GM12873 (cell line): ENCODE measurements around the gene SLAIN1.

Experiments
- TF ChIP-seq, protein P1 (sequence below): IDR thresholded peaks from 2 replicates; pipeline ENCODE4 v1.5.1; 2012; ENCODE audit warnings: low read depth, mild to moderate bottlenecking, moderate library complexity, low read length, control low read depth; ENCODE audit not compliant: insufficient read depth; ENCODE audit errors: missing control alignments

SLAIN1 gene

DNA sequence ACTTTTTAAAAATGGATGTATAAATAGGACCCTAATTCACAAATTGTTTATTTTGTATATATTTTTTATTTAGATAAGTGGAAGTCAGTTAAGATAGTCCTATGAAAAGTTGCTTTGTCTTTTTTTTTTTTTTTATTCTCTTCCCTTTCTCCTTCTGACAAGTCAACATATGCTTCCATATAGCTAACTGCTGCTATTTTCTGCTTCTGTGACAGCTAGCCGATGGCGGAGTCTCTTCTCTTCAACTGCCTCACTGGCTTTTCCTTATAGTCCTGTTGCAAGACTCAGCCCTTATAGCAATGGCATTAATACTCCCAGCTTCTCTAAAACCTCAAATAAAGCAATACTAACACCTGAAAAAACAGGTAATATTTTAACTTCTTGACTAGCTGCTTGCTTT, 45.3 kb downstream of the SLAIN1 start:
- TF ChIP-seq, protein P1, sequence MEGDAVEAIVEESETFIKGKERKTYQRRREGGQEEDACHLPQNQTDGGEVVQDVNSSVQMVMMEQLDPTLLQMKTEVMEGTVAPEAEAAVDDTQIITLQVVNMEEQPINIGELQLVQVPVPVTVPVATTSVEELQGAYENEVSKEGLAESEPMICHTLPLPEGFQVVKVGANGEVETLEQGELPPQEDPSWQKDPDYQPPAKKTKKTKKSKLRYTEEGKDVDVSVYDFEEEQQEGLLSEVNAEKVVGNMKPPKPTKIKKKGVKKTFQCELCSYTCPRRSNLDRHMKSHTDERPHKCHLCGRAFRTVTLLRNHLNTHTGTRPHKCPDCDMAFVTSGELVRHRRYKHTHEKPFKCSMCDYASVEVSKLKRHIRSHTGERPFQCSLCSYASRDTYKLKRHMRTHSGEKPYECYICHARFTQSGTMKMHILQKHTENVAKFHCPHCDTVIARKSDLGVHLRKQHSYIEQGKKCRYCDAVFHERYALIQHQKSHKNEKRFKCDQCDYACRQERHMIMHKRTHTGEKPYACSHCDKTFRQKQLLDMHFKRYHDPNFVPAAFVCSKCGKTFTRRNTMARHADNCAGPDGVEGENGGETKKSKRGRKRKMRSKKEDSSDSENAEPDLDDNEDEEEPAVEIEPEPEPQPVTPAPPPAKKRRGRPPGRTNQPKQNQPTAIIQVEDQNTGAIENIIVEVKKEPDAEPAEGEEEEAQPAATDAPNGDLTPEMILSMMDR = no peak

DNA sequence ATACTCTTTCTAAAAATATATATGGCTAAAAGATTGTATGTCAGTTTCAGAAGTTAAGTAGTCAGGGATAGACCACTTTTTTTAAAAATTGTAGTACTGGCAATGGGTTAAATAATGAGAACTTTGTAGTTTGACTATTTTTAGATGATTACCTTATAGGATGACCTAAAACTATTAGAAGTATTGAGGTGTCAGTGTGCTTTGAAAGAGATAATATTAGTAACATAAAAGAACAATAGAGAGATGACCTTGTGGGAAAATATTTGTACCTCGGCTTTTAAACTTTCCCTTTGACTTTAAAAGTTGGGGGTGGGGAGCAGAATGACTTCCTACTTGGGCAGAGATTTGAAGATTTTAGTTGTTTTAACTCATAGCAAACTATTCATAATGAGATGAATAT, 48.3 kb downstream of the SLAIN1 start:
- TF ChIP-seq, protein P1 = no peak

DNA sequence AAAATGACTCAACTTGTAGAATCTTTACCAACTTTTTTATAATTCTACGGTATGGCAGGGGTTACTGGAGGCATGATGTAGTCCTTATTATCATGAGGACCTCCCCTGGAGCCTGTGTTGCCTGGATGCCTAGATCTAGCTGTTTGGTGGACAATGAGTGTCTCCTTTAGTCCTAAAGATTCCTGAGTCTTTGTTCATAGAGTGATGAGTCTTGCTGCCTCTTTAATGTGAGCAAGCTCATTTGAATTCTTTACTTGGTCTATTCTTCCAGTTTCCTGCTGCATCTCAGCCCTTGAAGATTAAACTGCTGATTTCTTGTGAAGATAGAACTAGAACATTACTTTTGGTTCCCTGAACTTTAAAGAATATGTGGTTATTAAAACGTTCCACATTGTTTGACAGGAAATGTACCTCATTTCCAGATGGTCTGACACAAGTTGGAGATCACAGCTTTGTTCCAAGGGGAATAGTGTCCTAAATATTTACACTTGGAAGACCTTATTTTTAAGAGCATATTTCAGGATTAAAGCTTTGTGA, 51.9 kb downstream of the SLAIN1 start:
- TF ChIP-seq, protein P1 = no peak

DNA sequence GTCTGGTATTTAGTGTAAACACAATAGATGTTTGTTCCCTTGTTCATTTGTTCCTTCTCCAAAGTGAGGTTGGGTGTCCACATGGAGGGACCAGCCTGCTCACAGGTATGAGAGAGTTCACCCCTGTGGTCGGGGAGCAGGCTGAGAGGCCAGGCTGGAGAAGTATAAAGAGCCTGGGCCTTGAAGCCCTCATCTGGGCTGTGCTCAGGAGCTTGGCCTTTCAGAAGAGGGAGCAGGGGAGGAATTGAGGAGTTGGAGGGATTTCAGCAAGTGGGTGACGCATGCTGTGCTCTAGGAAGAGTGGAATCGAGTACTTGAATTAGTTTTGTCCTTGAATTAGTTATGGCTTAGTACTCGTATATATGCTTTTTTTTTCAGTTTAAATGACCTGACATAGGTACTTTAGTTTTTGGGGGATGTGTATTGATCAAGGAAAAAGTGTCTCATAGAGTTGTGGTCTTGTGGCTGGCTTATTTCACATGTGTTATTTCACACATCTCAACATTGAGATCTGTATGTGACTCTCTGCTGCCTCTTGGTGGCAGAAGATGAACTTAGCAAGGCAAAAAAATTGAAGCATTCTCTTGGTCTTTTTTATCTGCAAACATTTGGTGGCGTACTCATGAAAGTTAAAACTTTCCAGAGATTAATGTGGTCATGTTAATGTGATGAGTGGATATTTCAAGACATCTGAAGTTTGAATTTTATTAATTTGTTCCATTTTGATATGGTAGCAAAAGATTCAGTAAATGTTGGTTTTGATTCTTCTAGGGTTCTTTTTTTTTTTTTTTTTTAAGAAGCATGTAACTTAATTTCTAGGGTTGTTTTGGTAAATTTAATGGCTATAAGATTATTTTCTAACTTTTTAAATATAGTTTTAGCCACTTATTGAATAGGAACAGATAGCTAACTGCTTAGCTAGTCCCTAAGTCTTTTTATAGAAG, 54.3 kb downstream of the SLAIN1 start:
- TF ChIP-seq, protein P1 = peak; percentile 83

DNA sequence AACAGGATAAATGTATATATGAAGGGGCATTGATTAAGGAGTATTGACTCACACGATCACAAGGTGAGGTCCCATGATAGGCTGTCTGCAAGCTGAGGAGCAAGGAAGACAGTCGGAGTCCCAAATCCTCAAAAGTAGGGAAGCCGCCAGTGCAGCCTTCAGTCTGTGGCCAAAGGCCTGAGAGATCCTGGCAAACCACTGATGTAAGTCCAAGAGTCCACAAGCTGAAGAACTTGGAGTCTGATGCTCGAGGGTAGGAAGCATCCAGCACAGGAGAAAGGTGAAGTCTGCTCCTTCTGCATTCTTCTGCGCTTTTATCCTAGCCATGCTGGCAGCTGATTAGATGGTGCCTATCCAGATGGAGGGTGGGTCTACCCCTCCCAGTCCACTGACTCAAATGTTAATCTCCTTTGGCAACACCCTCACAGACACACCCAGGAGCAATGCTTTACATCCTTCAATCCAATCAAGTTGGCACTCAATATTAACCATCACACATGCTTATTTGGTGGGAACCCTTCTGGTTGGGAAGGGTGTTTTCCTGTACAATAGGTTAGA, 55.1 kb downstream of the SLAIN1 start:
- TF ChIP-seq, protein P1 = no peak

DNA sequence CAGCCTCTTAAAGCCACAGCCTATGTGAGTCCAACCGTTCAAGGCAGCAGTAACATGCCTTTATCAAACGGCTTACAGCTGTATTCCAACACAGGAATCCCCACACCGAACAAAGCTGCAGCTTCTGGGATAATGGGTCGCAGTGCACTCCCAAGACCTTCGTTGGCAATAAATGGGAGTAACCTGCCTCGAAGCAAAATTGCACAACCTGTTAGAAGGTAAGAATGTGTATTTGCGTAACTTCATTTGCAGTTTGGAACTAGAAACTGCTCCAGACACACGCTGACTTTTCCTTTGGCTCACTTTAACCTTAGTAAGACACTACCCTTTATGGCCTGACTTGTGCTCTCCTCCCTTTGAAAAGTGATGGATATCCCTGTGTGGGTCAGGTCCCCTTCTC, 63.4 kb downstream of the SLAIN1 start:
- TF ChIP-seq, protein P1 = no peak

DNA sequence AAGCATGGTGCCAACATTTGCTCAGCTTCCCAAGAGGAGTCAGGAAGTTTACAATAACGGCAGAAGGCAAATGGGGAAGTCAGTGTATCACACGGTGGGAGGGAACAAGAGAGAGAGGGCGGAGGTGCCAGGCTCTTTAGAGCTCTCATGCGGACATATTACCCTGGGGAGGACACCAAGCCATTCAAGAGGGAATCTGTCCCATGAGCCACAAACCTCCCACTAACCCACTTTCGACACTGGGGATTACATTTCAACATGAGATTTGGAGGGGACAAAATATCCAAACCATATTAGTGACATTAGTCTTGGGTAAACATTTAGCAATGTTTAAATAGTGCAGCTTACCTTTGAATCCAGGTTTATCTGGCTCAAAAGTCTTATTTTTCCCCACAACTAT, 69.9 kb downstream of the SLAIN1 start:
- TF ChIP-seq, protein P1 = no peak
